K562 (cell line): ENCODE measurements around the gene PHF21A. TPM values are rescaled to one million over a fixed set of nuclear protein-coding genes. Genes with fewer than 3 reads are reported as not detected.

Source experiments
- AFF1 ChIP-seq, 2 experiments: fragments of 450-650 bp; IDR thresholded peaks; 2 replicates each; pipeline ENCODE4 v1.6.1; 2018; ENCODE audit warnings: mild to moderate bottlenecking in 2 of 2, low read depth in 1 of 2; ENCODE audit not compliant: partially characterized antibody in 2 of 2
- ARID3A ChIP-seq: IDR thresholded peaks from 2 replicates; pipeline ENCODE4 v1.6.1; 2012; ENCODE audit warnings: low read depth, low read length, improper control_type of control experiment, borderline replicate concordance
- BACH1 ChIP-seq: fragments of 200-800 bp; sonication (Bioruptor generic); IDR thresholded peaks from 2 replicates; pipeline ENCODE4 v1.6.1; 2016; ENCODE audit warnings: missing genetic modification characterization, missing compliant biosample characterization
- ELF1 ChIP-seq: fragments of 200-800 bp; sonication (Bioruptor generic); IDR thresholded peaks from 2 replicates; pipeline ENCODE4 v1.6.1; 2016; ENCODE audit warnings: missing genetic modification characterization, missing compliant biosample characterization
- FOXJ2 ChIP-seq: fragments of 200-800 bp; sonication (Bioruptor generic); IDR thresholded peaks from 2 replicates; pipeline ENCODE4 v1.6.1; 2016; ENCODE audit warnings: missing genetic modification characterization, missing compliant biosample characterization
- HMG20B ChIP-seq: fragments of 250-450 bp; sonication (Bioruptor Pico); IDR thresholded peaks from 2 replicates; pipeline ENCODE4 v1.5.0; 2021; ENCODE audit warnings: mild to moderate bottlenecking
- HNRNPLL ChIP-seq: fragments of 200-400 bp; formaldehyde crosslinking; IDR thresholded peaks from 2 replicates; pipeline ENCODE4 v1.6.1; 2017; ENCODE audit warnings: low read length, low read depth, mild to moderate bottlenecking; ENCODE audit not compliant: poor library complexity, severe bottlenecking
- SMAD4 ChIP-seq: fragments of 250-450 bp; sonication (Bioruptor Pico); conservative IDR thresholded peaks from 2 replicates; pipeline ENCODE4 v1.8.0; 2021; ENCODE audit warnings: inconsistent platforms, mild to moderate bottlenecking, moderate library complexity
- polyA plus RNA-seq, 8 experiments: library from polyadenylated mRNA; depleted of rRNA in 4 of 8; stranded (reverse) in 5 of 8; unstranded in 3 of 8; fragments of >200 nt; fragmentation: Nextera tagmentation in 2 of 8; fragmentation: Illumina TruSeq in 1 of 8; extraction: Ambion mirVana in 2 of 8; extraction: Trizol in 1 of 8; gene quantifications; 2 replicates each; pipeline versions ENCODE4 v1.2.1 to v1.2.3, GENCODE V29; 2011 to 2014; ENCODE audit warnings: inconsistent platforms in 1 of 8, missing spikeins in 1 of 8
- total RNA-seq, 7 experiments: library from RNA; depleted of rRNA in 6 of 7; stranded (reverse); fragments of >200 nt in 6 of 7; fragmentation: Illumina TruSeq in 2 of 7; extraction: Trizol in 2 of 7; gene quantifications; 2 replicates each; pipeline versions ENCODE4 v1.2.1 to v1.2.3, GENCODE V29; 2011 to 2021; ENCODE audit warnings: low replicate concordance in 1 of 7

PHF21A gene
- total and polyA plus RNA-seq, 9 of the 15 experiments (the other 6 are each of a cell fraction or from before 2014, with no cell fraction given) = 1.5 to 32.4 (median 10.7) TPM

GRCh38 chr11:46112961-46113607, 8.2 kb downstream of the PHF21A start (continued):
- TF ChIP-seq HNRNPLL = peak; percentile 53
- TF ChIP-seq HMG20B (CRISPR knock-in tag) = no peak
- 0 out of 2 replicates have a peak, but pooled peaks have one; percentile 49 for TF ChIP-seq BACH1
- peak; percentile 86 for TF ChIP-seq ELF1
- TF ChIP-seq SMAD4 (CRISPR knock-in tag) = no peak
- no peak for TF ChIP-seq ARID3A
- 0 out of 2 replicates have a peak, but pooled peaks have one; percentile 61 for TF ChIP-seq FOXJ2
- TF ChIP-seq AFF1 (IDR thresholded peaks at IDR 0.05; ENCODE audit: low read depth in 1 of 2, partially characterized antibody in 2 of 2) = peak in 1 of 2 experiments; percentile 97
